ENCODE data around the gene SLAMF9.

SLAMF9 gene

GRCh38 chr1:159924791-159925718 is 29.0 kb downstream of the SLAMF9 start, which contains the start of gene TAGLN2:
Gene TAGLN2 (minus strand): TSS chr1:159925507. CDS start chr1:159920509, 4,998 bp downstream.
- H3K9me2 ChIP-seq (replicated peaks; ENCODE audit: insufficient read depth, low read length), result no peaks in the 10 kb centered on the region
- no peaks in the 10 kb centered on the region for H3K9me3 ChIP-seq (replicated peaks; ENCODE audit: insufficient read depth, low read length)
- no peak for TF ChIP-seq EZH2 (optimal IDR thresholded peaks at IDR 0.05; ENCODE audit: low read depth, low read length)
- TF ChIP-seq, protein P1, sequence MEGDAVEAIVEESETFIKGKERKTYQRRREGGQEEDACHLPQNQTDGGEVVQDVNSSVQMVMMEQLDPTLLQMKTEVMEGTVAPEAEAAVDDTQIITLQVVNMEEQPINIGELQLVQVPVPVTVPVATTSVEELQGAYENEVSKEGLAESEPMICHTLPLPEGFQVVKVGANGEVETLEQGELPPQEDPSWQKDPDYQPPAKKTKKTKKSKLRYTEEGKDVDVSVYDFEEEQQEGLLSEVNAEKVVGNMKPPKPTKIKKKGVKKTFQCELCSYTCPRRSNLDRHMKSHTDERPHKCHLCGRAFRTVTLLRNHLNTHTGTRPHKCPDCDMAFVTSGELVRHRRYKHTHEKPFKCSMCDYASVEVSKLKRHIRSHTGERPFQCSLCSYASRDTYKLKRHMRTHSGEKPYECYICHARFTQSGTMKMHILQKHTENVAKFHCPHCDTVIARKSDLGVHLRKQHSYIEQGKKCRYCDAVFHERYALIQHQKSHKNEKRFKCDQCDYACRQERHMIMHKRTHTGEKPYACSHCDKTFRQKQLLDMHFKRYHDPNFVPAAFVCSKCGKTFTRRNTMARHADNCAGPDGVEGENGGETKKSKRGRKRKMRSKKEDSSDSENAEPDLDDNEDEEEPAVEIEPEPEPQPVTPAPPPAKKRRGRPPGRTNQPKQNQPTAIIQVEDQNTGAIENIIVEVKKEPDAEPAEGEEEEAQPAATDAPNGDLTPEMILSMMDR (IDR thresholded peaks at IDR 0.05; ENCODE audit: low read length), result no peak
- no peak for TF ChIP-seq EZH2phosphoT487 (IDR thresholded peaks at IDR 0.05; ENCODE audit: low read length)
- H3K27ac ChIP-seq (ENCODE audit: low read length), result peak within 1 kb of the TSS; percentile 55
- H3K4me1 ChIP-seq (ENCODE audit: low read length), result peaks cover 30% of the 10 kb centered on the region
- no peaks in the 10 kb centered on the region for H3K36me3 ChIP-seq (replicated peaks; ENCODE audit: insufficient read depth, low read length)
- H3K27me3 ChIP-seq (replicated peaks; ENCODE audit: insufficient read depth, low read length), result no peaks in the 10 kb centered on the region
- DNase-seq, result peak; percentile 97
- H3K4me3 ChIP-seq (ENCODE audit: low read length), result peak within 1 kb of the TSS; percentile 86
- H3F3A ChIP-seq (ENCODE audit: insufficient read depth, low read length), result peaks cover 8% of the 10 kb centered on the region
- H3K4me2 ChIP-seq (ENCODE audit: low read depth, low read length), result peak within 1 kb of the TSS; percentile 85
- peaks cover 53% of the 10 kb centered on the region for H3K79me2 ChIP-seq (ENCODE audit: low read length)
- no peaks in the 10 kb centered on the region for H4K20me1 ChIP-seq (ENCODE audit: insufficient read depth, low read length)
- peak within 1 kb of the TSS; percentile 93 for H3K9ac ChIP-seq (ENCODE audit: low read length)
- H2AFZ ChIP-seq (ENCODE audit: low read length), result peak within 1 kb of the TSS; percentile 71

DNA sequence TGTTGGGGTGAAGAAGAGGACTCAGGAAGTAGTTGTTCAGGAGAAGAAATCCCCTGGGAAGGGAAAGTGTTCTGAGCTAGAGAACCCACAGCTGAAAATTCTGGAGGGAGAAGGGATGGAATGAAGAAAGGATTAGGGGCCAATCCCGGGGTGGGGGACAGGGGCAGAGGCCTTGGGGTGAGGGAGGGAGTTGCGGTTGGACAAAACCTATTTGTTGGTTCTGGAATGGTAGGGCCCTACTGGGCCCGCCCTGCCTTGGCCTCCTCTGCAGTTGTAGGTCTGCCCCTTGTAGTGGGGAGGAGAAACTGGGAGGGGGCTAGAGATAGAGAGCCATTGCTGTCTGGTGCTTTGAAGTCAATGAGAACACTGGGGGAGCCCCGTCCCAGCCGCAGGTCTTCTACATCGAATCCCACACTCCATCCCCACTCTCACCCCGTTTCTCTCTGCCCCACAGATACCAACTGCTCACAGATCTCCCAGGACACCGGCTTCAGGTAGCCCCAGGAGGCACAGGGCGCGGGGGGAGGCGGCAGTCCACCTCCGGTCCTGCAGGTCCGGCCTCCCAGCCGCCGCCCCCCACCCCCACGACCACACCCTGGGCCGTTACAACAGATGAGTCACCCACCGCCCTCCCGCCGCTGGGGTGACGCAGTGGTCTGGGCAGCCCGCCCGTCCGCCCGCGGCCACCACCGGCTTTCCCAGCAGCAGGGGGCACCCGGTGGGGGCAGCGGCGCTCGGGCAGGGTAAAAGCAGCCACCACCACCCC is 29.8 kb downstream of the SLAMF9 start:
- H4K20me1 ChIP-seq (ENCODE audit: insufficient read depth, low read length), result no peaks in the 10 kb centered on the region
- H3K4me3 ChIP-seq (ENCODE audit: low read length), result peak overlapping the region; percentile 86
- no peaks in the 10 kb centered on the region for H3K9me2 ChIP-seq (replicated peaks; ENCODE audit: insufficient read depth, low read length)
- peak overlapping the region; percentile 93 for H3K9ac ChIP-seq (ENCODE audit: low read length)
- DNase-seq, result peak; percentile 38
- H3K36me3 ChIP-seq (replicated peaks; ENCODE audit: insufficient read depth, low read length), result peaks cover 4% of the 10 kb centered on the region; the same call in 1 of the 2 replicates
- H3K4me2 ChIP-seq (ENCODE audit: low read depth, low read length), result peak overlapping the region; percentile 85
- H3F3A ChIP-seq (ENCODE audit: insufficient read depth, low read length), result peaks cover 8% of the 10 kb centered on the region
- H3K27me3 ChIP-seq (replicated peaks; ENCODE audit: insufficient read depth, low read length), result no peaks in the 10 kb centered on the region
- no peaks in the 10 kb centered on the region for H3K9me3 ChIP-seq (replicated peaks; ENCODE audit: insufficient read depth, low read length)
- peak overlapping the region; percentile 55 for H3K27ac ChIP-seq (ENCODE audit: low read length)
- H3K79me2 ChIP-seq (ENCODE audit: low read length), result peaks cover 60% of the 10 kb centered on the region
- H3K4me1 ChIP-seq (ENCODE audit: low read length), result peaks cover 31% of the 10 kb centered on the region
- TF ChIP-seq, protein P1 (IDR thresholded peaks at IDR 0.05; ENCODE audit: low read length), result peak; percentile 11; the same call in 1 of the 2 replicates
- TF ChIP-seq EZH2phosphoT487 (IDR thresholded peaks at IDR 0.05; ENCODE audit: low read length) (no peak), EZH2 (optimal IDR thresholded peaks at IDR 0.05; ENCODE audit: low read depth, low read length) (no peak)
- peak overlapping the region; percentile 24 for H2AFZ ChIP-seq (ENCODE audit: low read length)

- Histone ChIP-seq H3K27me3 (replicated peaks; ENCODE audit: insufficient read depth, low read length) (no peaks in the 10 kb centered on the region), H3K4me3 (ENCODE audit: low read length) (peak overlapping the region; percentile 86), H3K4me2 (ENCODE audit: low read depth, low read length) (peak overlapping the region; percentile 85), H3K4me1 (ENCODE audit: low read length) (peaks cover 34% of the 10 kb centered on the region), H3K27ac (ENCODE audit: low read length) (peak overlapping the region; percentile 55), H2AFZ (ENCODE audit: low read length) (no peak overlapping the region), H3F3A (ENCODE audit: insufficient read depth, low read length) (peaks cover 8% of the 10 kb centered on the region), H3K9me2 (replicated peaks; ENCODE audit: insufficient read depth, low read length) (no peaks in the 10 kb centered on the region), H3K9me3 (replicated peaks; ENCODE audit: insufficient read depth, low read length) (no peaks in the 10 kb centered on the region), H4K20me1 (ENCODE audit: insufficient read depth, low read length) (no peaks in the 10 kb centered on the region), H3K79me2 (ENCODE audit: low read length) (peaks cover 60% of the 10 kb centered on the region), H3K36me3 (replicated peaks; ENCODE audit: insufficient read depth, low read length) (peaks cover 10% of the 10 kb centered on the region), H3K9ac (ENCODE audit: low read length) (peak overlapping the region; percentile 93)
- TF ChIP-seq EZH2 (optimal IDR thresholded peaks at IDR 0.05; ENCODE audit: low read depth, low read length) (no peak), EZH2phosphoT487 (IDR thresholded peaks at IDR 0.05; ENCODE audit: low read length) (no peak)
- TF ChIP-seq, protein P1 (IDR thresholded peaks at IDR 0.05; ENCODE audit: low read length), result no peak
- peak; percentile 37 for DNase-seq
Observed at GRCh38 chr1:159923203-159924024, 30.6 kb downstream of the SLAMF9 start.

Measured in MM.1S (cell line).